Hematopoietic multipotent progenitor cell treated with erythropoietin and hydrocortisone succinate and interleukin-3 and kit ligand, for 8 days (in vitro differentiated cells): ENCODE data around the gene ADAM11.
"Not testable (repeated sequence)": the region's sequence is repeated elsewhere in the genome, so short reads cannot be mapped to it uniquely, and the experiment has no call there.

Experiments
- DNase-seq: peaks from one replicate; pipeline ENCODE4 v3.0.0-alpha.2; 2015

ADAM11 gene, protein sequence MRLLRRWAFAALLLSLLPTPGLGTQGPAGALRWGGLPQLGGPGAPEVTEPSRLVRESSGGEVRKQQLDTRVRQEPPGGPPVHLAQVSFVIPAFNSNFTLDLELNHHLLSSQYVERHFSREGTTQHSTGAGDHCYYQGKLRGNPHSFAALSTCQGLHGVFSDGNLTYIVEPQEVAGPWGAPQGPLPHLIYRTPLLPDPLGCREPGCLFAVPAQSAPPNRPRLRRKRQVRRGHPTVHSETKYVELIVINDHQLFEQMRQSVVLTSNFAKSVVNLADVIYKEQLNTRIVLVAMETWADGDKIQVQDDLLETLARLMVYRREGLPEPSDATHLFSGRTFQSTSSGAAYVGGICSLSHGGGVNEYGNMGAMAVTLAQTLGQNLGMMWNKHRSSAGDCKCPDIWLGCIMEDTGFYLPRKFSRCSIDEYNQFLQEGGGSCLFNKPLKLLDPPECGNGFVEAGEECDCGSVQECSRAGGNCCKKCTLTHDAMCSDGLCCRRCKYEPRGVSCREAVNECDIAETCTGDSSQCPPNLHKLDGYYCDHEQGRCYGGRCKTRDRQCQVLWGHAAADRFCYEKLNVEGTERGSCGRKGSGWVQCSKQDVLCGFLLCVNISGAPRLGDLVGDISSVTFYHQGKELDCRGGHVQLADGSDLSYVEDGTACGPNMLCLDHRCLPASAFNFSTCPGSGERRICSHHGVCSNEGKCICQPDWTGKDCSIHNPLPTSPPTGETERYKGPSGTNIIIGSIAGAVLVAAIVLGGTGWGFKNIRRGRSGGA

DNA sequence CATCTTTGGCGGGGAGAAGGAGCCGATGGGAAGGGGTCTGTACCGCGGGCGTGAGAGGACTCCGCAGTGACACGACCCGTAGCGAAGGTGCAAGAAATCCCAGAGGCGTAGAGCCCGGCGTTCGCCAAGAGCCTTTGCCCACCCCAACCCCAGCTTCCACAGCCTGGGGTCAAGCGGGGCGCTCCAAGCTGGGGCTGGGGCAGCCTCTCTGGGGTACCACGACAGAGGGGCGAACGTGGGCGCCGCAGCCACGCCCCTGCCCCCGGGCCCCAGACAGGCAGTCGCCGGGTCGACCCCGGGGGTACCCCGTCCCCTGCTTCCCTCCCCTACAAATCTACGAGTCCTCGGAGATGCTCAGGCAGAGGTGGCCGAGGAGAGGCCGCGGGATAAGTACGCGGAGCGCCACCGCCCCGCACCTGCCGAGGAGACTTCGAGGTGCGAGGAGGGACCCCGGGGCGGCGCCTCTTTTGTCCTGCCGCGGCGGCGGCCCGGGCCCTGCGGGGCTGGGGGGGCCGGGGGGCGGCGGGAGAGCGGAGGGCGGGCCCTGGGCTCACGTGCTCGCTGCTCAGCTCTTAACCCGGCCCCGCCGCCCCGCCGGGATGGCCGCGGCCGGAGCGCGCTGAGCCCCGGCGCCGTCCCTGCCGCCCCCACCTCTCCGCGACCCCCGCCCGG, at the start of gene ADAM11:
Gene ADAM11 (plus strand): TSS at position 575 of the 672 bp plus-strand sequence. CDS start 212 bp downstream, outside the sequence.
- DNase-seq = no peak

DNA sequence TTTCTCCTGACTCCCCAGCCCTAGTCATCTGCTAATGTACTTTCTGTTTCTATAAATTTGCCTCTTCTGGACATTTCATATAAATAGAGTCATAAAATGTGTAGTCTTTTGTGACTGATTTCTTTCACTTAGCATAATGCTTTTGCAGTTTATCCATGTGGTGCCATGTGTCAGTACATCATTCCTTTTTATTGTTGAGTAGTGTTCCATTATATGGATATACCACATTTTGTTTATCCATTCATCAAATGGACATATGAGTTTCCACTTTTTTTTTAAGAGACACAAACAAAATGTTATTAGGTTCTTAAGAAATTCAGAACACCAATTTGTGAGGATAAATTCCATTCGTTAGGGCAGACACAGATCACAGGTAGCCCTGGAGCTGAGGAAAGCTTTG, 39.3 kb upstream of the ADAM11 start:
- no peak for DNase-seq

DNA sequence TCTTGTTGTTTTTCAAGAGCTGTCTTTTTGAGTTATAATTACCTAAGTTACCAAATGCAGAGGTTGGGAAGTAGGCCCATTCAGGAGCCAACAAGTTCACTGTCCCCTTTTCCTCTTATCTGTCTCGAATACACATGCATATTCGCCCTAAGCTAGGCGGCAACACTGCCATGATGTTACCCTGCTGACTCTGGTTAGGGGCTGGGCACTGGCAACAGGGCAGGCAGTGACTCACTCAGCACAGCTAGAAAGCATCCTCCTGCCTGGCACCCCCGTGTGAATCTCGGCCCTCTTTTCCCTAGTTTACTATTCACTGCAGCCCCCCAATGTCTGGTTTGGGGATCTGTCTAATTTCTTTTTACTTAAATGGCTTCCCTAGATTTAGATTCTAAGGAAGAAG, 36.5 kb upstream of the ADAM11 start:
- DNase-seq = no peak

DNA sequence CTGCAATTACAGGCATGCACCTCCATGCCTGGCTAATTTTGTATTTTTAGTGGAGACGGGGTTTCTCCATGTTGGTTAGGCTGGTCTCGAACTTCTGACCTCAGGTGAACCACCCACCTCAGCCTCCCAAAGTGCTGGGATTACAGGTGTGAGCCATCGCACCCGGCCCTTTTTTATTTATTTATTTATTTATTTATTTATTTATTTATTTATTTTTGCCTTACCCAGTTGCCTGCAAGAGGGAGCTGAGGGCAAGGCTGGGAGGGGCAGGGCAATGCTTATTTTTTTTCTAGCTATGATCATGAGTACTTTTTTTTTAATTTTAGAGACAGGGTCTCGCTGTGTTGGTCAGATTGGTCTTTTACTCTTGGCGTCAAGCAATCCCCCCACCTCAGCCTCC, 32.7 kb upstream of the ADAM11 start:
- DNase-seq = not testable (repeated sequence)

DNA sequence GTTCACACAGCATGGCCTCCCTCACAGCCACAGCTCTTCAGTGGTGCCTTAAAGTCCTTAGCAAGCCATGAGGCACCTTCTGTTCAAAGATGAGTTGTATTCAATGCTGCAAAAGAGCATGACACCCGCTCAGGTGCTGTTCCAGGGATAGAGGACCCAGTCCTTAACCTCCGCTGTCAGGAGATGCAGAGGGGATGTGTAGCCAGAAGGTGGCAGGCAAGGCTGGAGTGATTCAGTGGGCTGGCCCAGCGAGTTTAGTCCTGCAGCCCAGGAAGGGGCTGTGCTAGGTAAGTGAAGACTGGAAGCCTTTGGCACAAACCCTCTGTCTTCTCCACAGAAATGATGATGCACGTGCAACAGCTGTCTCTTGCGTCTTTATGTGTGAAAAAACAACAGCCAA, 25.0 kb upstream of the ADAM11 start:
- peak; percentile 11 for DNase-seq

DNA sequence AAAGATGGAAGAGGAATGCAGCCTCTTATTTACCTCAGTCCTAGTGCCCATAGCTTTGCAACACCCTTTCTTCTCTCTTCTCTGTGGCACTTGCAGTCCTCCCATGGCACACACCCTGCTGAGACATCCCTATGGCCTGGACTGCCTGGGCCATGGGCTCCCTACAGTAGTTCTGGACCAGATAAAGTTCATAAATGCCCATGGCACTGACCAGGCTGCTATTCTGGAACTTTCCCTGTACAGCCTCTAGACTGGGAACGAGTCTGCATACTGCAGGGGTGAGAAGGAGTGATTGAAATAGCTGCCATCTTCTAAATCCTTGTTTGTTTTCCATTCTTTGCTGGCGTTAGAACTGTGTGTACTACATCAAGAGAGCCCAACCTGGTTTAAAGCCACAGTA, 24.5 kb upstream of the ADAM11 start:
- DNase-seq = no peak

DNA sequence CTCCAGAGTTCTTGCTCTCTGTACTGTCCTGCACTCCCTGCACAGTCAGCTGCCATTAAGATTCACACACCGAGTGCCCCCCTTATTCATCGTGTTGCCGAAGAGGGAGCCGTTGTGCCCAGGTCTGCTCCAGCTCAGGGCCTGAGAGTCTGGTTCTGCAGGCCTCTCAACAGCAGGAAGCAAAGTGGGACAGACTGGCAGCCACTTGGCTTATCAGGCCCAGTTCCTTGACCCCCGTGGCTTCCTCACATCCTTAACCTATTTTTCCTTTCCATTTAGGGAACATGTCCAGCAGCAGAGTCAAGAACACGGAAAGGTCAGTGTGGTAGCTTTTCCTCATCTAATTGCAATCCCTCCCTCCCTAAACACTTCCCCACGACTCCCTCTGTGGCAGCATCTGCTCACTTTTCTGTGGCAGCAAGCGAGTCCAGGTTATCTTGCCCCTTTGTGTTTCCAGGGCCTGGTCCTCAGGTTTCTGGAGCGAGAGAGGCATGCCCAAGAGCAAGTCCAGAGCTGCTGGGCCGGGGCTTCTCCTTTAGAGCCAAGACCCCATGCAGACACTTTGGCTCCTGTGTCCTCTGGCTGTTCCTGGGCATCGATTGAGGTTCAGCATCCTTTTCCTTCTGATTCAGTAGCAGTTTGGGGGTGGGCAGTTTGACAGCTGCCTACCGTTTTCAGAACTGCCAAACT, 22.1 kb upstream of the ADAM11 start:
- DNase-seq = no peak

DNA sequence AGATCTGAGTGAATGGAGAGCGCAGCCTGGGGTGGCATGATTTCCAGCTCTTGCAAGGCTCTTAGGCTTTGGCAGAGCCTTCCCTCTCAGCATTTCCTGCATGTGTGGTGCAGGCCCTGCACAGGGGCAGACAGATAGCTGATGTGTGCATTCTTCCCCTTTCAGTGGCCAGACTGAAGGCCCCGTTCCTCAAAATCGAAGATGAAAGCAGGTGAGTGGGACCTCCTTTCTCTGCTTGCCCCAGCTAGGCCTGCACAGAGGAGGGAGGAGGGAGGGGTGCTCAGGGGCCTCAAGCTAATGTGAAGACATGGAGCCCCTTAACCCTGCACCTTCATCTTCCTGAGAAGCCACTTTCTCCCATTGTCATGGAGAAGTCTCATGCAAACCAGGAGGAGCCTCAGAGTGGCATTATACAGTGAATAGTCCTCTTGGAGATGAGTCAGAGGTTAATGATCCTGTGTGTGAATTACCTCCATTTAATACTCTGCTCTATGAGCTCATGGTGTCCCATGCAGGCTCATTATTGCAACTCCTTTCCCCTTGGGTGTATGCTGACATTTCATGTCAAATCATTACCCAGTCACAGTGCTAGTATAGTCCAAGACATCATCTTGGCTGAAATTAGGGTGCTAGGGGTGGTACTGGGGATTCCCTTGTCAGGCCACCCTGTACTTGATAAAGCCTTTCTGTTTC, 20.4 kb upstream of the ADAM11 start:
- no peak for DNase-seq

DNA sequence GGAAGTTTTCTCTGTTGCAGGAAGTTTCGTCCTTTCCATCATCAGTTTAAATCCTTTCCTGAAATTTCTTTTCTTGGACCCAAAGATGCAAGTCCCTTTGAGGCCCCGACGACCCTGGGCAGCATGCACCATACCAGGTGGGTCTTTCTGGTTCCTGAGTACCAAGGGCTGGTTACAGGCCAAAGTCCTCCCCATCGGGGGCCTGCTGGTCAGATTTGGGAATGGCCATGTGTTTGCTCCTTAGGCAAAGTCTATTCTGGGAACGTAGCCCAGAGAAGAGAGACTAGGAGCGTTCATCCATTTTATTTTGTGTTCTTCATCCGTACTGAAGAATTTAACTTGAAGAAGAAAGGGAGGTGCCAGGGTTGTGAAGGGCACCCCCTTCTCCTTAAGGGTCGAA, 17.5 kb upstream of the ADAM11 start:
- DNase-seq = no peak

DNA sequence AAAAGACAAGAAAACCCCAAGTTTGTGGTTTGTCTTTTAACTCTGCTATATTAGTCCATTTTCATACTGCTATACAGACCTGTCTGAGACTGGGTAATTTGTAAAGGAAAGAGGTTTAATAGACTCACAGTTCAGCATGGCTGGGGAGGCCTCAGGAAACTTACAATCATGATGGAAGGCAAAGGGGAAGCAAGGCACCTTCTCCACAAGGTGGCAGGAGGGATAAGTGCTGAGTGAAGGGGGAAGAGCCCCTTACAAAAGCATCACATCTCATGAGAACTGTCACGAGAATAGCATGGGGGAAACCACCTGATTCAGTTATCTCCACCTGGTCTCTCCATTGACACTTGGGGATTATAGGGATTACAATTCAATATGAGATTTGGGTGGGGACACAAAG, 13.5 kb upstream of the ADAM11 start:
- peak; percentile 9 for DNase-seq

DNA sequence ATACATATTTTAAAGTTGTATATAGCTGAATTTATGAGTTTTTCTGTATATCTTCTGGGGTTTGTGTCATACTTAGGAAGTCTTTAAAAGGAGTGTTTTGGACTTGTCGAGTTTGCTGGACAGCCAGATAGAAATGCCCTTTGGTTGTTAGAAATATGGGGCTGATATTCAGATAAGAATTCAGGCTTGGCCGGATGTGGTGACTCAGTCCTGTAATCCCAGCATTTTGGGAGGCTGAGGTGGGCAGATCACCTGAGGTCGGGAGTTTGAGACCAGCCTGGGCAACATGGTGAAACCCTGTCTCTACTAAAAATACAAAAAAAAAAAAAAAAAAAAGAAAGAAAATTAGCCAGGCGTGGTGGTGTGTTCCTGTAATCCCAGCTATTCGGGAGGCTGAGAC, 13.1 kb upstream of the ADAM11 start:
- not testable (repeated sequence) for DNase-seq

DNA sequence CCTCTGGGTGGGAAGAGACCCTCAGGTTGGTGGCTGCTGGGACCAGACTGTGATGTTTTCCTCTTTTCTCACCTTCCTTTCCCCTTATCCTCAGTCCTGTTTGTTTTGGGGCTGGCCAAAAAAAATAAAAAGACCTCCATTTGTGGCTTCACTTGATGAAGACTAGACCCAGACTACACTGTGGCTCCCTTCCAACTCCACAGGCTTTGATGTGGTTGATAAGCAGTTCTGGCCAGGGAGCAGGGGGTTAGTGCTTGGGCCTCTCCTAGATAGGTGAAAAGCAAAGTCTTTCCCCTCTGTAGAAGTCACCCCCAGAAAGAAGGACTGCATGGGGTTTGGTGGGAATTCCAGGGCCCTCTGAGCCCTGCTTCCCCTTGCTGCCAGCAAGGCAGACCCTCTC, 11.2 kb upstream of the ADAM11 start:
- peak; percentile 67 for DNase-seq

DNA sequence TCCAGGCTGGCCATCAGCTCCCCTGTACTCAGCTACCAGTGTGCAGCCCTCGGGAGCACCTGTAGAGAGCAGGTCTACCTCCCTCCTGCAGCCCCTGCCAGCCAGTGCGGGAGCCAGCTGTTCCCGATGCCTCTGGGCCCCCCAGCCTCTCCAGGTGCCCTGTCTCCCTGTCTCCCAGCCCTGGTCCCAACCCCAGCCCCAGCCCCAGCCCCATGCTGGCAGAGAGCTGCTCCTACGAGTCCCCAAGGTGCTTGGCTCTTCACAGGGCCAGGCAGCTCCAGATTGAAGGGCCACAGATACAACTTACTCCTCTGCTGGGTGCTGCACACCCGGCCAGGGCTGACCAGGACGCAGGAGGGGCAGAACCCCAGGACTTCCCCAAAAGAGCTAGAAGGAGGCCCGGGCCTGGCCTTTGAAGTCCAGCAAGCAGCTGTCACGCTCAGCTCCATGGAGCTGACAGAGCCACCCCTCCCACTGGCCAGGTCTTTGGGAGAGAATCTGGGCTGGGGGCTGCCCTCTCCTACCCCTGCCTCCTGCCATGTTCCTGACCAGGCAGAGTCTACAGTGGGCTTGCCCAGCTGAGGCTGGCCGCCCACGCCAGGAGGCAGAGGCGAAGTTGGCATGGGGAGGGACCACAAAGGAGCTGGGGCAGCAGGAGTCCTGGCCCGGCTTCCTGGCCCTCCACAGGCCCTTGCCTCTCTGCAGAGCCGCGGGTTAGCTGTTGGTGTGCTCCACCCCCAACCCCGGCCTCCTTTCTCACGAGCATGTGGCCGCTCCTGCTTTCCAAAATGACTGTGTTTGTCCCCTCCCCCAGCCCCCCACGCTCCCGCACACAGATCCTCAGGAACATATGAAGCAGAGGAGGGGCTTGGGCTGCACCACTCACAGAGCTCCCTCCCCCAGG, 9.5 kb upstream of the ADAM11 start:
- DNase-seq = no peak

DNA sequence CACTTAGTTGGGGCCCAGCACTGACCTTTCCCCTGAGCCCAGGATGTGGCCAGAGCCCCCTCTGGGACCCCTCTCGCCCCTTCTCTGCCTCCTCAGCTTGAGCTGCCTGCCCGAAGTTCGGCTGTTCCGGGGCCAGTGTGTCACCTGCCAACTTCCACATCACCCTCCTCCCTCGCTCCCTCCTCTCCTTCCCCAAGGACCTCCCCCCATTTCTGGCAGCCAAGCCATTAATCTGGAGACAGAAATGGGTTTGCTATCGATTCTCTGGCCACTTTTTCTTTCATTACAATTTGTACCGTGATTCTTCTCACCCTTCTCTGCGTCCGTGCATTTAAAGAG, 8.8 kb upstream of the ADAM11 start:
- no peak for DNase-seq

DNA sequence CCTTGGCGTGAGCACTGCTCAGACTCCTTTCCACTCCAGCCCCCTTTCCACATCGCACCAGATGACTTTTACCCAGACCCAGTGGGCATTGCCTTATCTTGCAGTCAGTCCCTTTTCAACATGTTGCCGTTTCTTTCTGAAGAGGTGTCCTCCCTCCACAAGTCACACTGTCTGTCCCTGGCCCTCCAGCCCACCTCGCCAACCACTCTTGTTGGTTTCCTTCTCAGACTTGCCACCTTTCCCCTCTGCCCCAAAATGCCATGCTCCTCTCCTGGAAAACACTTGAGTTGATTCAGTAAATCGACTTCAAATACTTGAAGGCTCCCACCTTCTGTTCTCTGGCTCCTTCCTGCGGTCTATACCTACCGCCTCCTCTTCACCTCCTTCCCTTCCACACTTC, 7.5 kb upstream of the ADAM11 start:
- DNase-seq = no peak

DNA sequence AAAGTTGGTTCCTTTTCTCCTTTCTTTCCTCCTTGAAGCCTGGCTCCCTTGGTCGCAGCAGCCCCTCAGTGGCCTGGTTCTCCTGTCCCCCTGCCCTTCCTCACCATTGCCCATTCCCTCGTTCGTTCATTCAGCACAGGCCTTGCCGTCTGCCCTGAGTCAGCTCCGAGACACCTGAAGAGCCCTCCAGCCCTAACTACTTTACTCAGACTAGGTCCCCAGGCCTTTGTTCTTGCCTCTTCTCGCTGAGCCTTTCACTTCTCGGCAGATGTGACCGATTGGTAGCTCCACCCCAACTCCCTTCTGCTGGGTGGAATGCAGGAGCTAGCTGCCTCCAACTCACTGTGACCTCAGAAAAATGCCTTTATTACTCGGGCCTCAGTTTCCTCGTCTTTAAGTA, 7.0 kb upstream of the ADAM11 start:
- DNase-seq = no peak

DNA sequence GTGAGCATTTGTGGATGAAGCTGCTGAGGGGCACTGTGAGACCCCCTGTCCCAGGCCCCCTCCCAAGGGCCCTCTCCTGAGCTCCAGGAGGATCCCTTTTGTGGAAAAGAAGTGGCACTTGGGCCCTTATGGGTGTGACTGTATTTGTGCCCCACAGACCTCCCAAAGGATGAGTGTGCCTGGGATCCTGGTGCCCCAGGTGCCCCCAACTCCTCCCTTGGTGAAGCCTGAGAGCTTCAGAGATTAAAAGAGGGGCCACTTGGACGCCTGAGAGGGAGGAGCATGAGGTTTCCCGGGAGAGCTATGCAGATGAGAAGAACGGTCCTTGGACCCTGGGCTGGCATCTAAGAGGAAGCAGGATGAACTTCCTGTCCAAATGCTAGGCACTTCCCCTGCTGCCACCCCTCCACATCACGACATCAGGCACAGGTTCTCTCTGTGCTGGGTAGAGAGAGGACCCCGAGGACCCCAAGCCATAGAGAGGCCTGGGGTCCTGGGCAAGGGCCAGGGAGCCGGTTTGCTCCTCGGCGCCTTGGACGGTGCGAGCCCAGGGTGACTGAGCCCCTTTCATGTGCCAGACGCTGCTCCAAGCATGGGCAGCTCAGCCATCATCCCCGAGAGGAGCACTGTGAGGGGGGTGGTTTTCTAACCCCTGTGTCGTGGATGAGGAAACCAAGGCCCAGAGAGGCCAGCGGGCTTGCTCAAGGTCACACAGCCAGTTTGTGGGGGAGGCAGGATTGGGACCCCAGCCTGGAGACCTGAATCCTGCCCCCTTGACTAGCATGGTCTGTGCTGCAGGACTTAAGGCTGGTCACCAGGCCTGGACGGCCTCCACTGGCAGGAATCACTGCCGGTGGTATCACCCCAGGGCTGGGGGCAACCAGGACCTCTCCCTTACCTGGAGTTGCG, 5.6 kb upstream of the ADAM11 start:
- no peak for DNase-seq

DNA sequence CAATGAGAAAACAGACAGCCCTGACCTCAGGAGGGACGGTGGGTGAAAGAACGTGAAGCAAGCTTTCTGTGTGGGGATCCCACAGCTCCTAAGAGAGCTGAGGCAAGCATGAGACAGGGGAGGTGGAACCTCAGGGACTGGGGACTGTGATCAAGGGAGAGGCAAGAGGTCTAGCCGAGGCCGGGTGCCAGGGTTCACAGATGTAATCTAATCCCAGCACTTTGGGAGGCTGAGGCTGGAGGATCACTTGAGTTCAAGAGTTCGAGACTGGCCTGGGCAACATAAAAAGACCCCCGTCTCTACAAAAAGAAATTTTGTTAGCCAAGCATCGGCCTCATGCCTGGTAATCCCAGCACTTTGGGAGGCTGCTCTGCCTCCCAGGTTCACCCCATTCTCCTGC, 4.5 kb upstream of the ADAM11 start:
- DNase-seq = no peak

DNA sequence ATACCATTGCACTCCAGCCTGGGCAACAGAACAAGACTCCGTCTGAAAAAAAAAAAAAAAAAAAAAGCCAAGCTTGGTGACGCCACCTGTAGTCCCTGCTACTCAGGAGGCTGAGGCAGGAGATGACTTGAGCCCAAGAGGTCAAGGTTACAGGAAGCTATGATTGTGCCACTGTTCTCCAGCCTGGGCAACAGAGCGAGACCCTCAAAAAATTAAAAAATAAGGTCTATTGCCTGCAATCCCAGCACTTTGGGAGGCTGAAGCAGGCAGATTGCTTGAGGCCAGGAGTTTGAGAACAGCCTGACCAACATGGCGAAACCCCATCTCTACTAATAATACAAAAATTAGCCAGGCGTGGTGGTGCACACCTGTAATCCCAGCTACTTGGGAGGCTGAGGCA, 3.6 kb upstream of the ADAM11 start:
- not testable (repeated sequence) for DNase-seq
